ENCODE measurements around the gene CCDC122.
A peak's percentile ranks its signal among the peaks of the same experiment; 100 is the strongest.
"Not testable (repeated sequence)": the region's sequence is repeated elsewhere in the genome, so short reads cannot be mapped to it uniquely, and the experiment has no call there.

The CCDC122 gene

DNA sequence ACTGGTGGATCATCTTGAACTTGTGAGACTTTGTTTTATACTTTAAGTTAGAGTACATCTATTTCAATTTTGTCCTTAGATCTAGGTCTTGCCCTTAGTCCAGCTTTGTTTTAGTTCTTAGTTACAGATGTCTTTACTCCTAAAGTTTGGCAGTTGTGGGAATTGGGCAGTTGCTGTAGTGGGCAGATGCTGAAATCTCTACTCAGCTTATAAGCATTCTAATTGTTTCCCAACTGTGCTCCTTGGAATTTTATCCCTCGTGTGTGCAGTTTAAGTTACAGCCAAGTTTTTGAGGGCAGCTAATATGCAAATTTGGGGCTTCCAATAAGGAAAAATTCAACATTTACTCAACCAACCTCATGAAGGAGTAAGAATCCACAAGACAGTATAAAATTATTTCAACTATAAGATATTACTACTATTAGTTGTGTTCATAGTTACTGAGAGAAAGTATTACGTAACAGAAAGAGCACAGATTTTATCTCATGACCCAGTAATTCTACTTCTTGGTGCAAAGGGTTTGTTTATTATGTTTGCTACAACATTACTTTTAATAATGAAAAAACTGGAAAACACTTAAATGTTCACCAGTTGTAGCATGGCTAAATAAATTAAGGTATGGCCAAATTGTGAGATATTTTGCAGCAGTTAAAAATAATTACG, 32.9 kb downstream of the CCDC122 start:
- TF ChIP-seq, protein P1, sequence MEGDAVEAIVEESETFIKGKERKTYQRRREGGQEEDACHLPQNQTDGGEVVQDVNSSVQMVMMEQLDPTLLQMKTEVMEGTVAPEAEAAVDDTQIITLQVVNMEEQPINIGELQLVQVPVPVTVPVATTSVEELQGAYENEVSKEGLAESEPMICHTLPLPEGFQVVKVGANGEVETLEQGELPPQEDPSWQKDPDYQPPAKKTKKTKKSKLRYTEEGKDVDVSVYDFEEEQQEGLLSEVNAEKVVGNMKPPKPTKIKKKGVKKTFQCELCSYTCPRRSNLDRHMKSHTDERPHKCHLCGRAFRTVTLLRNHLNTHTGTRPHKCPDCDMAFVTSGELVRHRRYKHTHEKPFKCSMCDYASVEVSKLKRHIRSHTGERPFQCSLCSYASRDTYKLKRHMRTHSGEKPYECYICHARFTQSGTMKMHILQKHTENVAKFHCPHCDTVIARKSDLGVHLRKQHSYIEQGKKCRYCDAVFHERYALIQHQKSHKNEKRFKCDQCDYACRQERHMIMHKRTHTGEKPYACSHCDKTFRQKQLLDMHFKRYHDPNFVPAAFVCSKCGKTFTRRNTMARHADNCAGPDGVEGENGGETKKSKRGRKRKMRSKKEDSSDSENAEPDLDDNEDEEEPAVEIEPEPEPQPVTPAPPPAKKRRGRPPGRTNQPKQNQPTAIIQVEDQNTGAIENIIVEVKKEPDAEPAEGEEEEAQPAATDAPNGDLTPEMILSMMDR (IDR thresholded peaks at IDR 0.05; ENCODE audit: low read depth, low read length): no peak
- in situ Hi-C loops (cut with HindIII; ENCODE audit: low sequenced_read_pairs): no loop called here
- no peak overlapping the region for H3K4me3 ChIP-seq (ENCODE audit: low read depth, low read length)
- no peak for DNase-seq (ENCODE audit: low read depth, low spot score)

DNA sequence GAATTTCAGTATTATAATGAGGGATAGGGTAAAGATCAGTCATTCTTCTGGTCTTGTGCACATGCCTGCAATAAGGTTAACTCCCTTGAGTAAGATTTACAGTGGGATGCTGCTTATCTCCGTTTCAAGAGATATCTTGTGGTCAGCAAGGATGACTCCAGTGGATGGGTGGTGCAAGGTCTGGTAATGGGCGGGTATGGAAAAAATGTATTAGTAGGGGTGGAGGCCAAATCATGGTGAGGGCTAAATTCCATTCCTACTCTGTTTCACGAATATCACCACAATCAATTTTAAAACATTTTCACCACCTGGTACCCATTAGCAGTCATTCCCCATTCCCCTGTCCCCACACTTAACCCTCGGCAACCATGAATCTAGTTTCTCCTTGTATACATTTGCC, 40.6 kb downstream of the CCDC122 start:
- TF ChIP-seq, protein P1 (IDR thresholded peaks at IDR 0.05; ENCODE audit: low read depth, low read length): no peak
- in situ Hi-C loops (cut with HindIII; ENCODE audit: low sequenced_read_pairs): no loop called here
- no peak for DNase-seq (ENCODE audit: low read depth, low spot score)
- H3K4me3 ChIP-seq (ENCODE audit: low read depth, low read length): no peak overlapping the region

DNA sequence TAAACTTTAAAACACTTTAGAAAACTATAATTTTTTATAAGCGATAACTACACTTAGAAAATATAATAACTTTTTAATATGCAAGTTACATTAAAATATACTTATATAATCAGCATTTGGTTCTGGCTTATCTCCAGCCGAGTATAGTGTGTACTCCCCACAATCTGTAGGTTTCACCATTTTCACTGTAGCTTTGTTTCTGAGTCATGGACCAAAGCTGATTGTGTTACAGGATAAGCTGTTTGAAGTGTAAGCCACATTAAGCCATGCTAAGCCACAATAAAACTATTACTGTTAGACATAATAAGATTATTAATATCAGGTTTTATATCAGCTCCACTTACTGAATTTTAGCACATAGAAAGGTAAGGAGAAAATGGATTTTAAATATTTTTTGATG, 43.8 kb downstream of the CCDC122 start:
- no peak overlapping the region for H3K4me3 ChIP-seq (ENCODE audit: low read depth, low read length)
- TF ChIP-seq, protein P1 (IDR thresholded peaks at IDR 0.05; ENCODE audit: low read depth, low read length): no peak
- DNase-seq (ENCODE audit: low read depth, low spot score): peak; percentile 37
- in situ Hi-C loops (cut with HindIII; ENCODE audit: low sequenced_read_pairs): no loop called here

DNA sequence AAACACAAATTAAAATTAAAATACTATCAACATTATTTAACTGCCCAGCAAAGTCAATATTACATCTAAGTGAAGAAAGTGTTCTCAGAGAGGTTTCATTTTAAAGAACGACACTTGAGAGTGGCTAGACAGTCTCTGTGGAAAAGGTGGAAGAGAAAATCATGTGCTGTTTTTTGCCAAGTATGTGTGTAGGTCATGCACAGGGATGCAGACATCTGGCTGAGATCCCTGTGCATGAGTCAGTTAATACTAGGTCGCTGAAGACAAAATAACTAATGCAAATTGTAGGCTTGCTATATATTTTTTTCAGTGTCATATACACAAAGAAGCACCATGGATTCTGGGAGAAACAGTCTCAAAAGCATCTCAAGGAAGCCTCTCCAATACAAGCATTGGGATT, 48.5 kb downstream of the CCDC122 start:
- no peak overlapping the region for H3K4me3 ChIP-seq (ENCODE audit: low read depth, low read length)
- DNase-seq (ENCODE audit: low read depth, low spot score): peak; percentile 29
- TF ChIP-seq, protein P1 (IDR thresholded peaks at IDR 0.05; ENCODE audit: low read depth, low read length): no peak
- in situ Hi-C loops (cut with HindIII; ENCODE audit: low sequenced_read_pairs): no loop called here

DNA sequence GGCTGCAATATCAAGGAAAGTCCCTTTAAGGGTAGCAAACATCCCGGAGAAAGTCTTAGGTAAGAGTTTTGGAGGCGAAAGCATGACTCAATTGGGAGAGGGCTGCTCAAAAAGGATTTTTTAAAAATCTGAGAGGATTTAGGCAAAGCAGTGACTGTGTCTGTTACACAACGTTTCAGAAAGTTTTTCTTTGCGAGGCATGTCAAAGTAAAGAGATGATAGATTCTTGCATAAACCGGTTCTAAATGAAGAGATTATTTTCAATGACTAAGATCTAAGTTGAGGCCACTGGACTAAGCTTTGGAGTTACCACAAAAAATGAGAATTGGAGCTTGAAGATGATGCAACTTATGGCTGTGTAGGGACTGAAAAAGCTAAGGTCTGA, 49.1 kb downstream of the CCDC122 start:
- TF ChIP-seq, protein P1 (IDR thresholded peaks at IDR 0.05; ENCODE audit: low read depth, low read length): no peak
- in situ Hi-C loops (cut with HindIII; ENCODE audit: low sequenced_read_pairs): no loop called here

DNA sequence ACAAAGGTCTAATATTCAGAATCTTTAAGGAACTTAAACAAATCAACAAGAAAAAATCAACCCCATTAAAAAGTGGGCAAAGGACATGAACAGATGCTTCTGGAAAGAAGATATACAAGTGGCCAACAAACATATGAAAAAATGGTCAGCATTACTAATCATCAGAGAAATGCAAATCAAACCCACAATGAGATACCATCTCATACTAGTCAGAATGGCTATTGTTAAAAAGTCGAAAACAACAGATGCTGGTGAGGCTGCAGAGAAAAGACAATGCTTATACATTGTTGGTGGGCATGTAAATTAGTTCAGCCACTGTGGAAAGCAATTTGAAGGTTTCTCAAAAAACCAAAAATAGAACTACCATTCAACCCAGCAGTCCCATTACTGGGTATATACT, 54.9 kb downstream of the CCDC122 start:
- H3K4me3 ChIP-seq (ENCODE audit: low read depth, low read length); in situ Hi-C loops (cut with HindIII; ENCODE audit: low sequenced_read_pairs): not testable (repeated sequence)
- DNase-seq (ENCODE audit: low read depth, low spot score): peak; percentile 28

More for the DNA sequence above, 49.1 kb downstream of the CCDC122 start:
- peak; percentile 22 for DNase-seq (ENCODE audit: low read depth, low spot score)
- H3K4me3 ChIP-seq (ENCODE audit: low read depth, low read length): no peak overlapping the region

DNA sequence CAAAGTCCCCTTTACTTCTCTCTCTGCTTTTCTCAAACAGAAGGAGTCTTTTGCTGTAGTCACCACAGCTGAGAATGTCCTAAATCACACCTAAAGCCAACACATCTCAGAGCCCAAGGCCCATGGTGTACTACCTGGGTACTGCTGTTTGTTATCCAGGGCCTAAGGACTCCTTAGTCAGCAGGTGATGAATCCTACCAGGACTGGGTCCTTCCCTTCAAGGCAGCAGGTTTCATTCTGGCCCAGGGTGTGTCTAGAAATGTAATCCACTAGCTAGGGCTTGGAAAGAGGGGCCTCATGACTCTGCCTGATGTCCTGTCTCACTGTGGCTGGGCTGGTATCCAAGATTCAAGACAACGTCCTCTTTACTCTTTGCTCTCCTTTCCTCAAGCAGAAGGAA, 56.6 kb downstream of the CCDC122 start:
- no peak for DNase-seq (ENCODE audit: low read depth, low spot score)
- in situ Hi-C loops (cut with HindIII; ENCODE audit: low sequenced_read_pairs): no loop called here
- TF ChIP-seq, protein P1 (IDR thresholded peaks at IDR 0.05; ENCODE audit: low read depth, low read length): no peak
- H3K4me3 ChIP-seq (ENCODE audit: low read depth, low read length): no peak overlapping the region
